GM12878 (cell line): ENCODE data around the gene LPCAT2. TPM values are rescaled to one million over a fixed set of nuclear protein-coding genes. Genes with fewer than 3 reads are reported as not detected.

Experiments used
- ATAC-seq: fragments of 200-7000 bp; cut with Tn5 transposase; 3 replicates; pipeline ENCODE4 v1.9.1; 2020; ENCODE audit warnings: mild to moderate bottlenecking, moderate library complexity
- BruUV-seq: library from RNA; stranded (reverse); fragments of 400-500 nt; replicated peaks from 2 replicates; lab custom pipeline; 2021; lab: Mats Ljungman, UMichigan
- CTCF ChIA-PET: fragments of 300-600 bp; sonication (Branson Sonifier 250); formaldehyde crosslinking; extraction: SDS; loops from one replicate; lab custom pipeline; 2021; ENCODE audit warnings: inconsistent platforms; lab: Yijun Ruan, JAX
- POLR2A ChIA-PET: fragments of 350-600 bp; formaldehyde crosslinking; extraction: SDS; loops from one replicate; lab custom pipeline; 2021; ENCODE audit warnings: inconsistent platforms; lab: Charles Lee
- RAD21 ChIA-PET: fragments of 300-600 bp; sonication (Branson Sonifier 250); formaldehyde crosslinking; loops from one replicate; lab custom pipeline; 2023; ENCODE audit warnings: antibody characterized with exemption; ENCODE audit not compliant: unreplicated experiment; lab: Charles Lee
- SMC1A ChIA-PET: fragments of 300-600 bp; sonication (Branson Sonifier 250); formaldehyde crosslinking; loops from one replicate; lab custom pipeline; 2023; ENCODE audit not compliant: unreplicated experiment, uncharacterized antibody; lab: Charles Lee
- DNase-seq: peaks from one replicate; pipeline ENCODE4 v3.0.0-alpha.2; 2011; ENCODE audit warnings: low read depth, low spot score
- FAIRE-seq: peaks from 3 replicates; lab custom pipeline; 2011; peaks lifted over from hg19 to GRCh38; lab: Jason Lieb, UNC
- H2AFZ ChIP-seq: 2 replicates; pipeline ENCODE4 v1.6.0; 2011; ENCODE audit warnings: low read depth, low read length, control low read depth; ENCODE audit not compliant: control insufficient read depth
- H3K27ac ChIP-seq: 2 replicates; pipeline ENCODE4 v1.5.1; 2011; ENCODE audit warnings: control low read depth; ENCODE audit not compliant: control insufficient read depth, insufficient read depth
- H3K27me3 ChIP-seq, 2 experiments: replicated peaks in 1 of 2; 2 replicates each; pipeline versions ENCODE4 v1.6.0 to v1.6.1; 2011; ENCODE audit warnings: low read length in 1 of 2; ENCODE audit not compliant: control insufficient read depth in 2 of 2, insufficient read depth in 2 of 2
- H3K36me3 ChIP-seq, 2 experiments: 2 replicates each; pipeline ENCODE4 v1.5.1; 2011; ENCODE audit warnings: low read length in 1 of 2; ENCODE audit not compliant: control insufficient read depth in 2 of 2, insufficient read depth in 2 of 2
- H3K4me1 ChIP-seq: 2 replicates; pipeline ENCODE4 v1.6.1; 2011; ENCODE audit warnings: mild to moderate bottlenecking, low read length, moderate library complexity, mixed read lengths; ENCODE audit not compliant: control insufficient read depth, insufficient read depth
- H3K4me2 ChIP-seq: 2 replicates; pipeline ENCODE4 v1.6.0; 2011; ENCODE audit warnings: control low read depth; ENCODE audit not compliant: control insufficient read depth, insufficient read depth
- H3K4me3 ChIP-seq: fragments of 200-600 bp; sonication (generic); 2 replicates; pipeline ENCODE4 v1.5.1; 2016
- H3K79me2 ChIP-seq: 2 replicates; pipeline ENCODE4 v1.6.0; 2011; ENCODE audit warnings: low read length; ENCODE audit not compliant: control insufficient read depth, insufficient read depth
- H3K9ac ChIP-seq: 2 replicates; pipeline ENCODE4 v1.8.0; 2011; ENCODE audit warnings: low read length, control low read depth, mixed read lengths; ENCODE audit not compliant: control insufficient read depth, insufficient read depth
- H3K9me3 ChIP-seq: replicated peaks from 3 replicates; pipeline ENCODE4 v1.5.1; 2011; ENCODE audit warnings: mild to moderate bottlenecking, low read length; ENCODE audit not compliant: control insufficient read depth, insufficient read depth
- H4K20me1 ChIP-seq: 2 replicates; pipeline ENCODE4 v1.6.0; 2011; ENCODE audit not compliant: control insufficient read depth, insufficient read depth
- CREM ChIP-seq: IDR thresholded peaks from 2 replicates; pipeline ENCODE4 v1.6.1; 2014; ENCODE audit warnings: antibody characterized with exemption, low read depth
- CTCF ChIP-seq, 3 experiments: IDR thresholded peaks in 2 of 3; conservative IDR thresholded peaks in 1 of 3; 2 replicates each; pipeline ENCODE4 v1.5.1; 2011; ENCODE audit warnings: low read depth in 3 of 3, low read length in 3 of 3, mild to moderate bottlenecking in 3 of 3, control low read depth in 2 of 3, moderate library complexity in 2 of 3, inconsistent platforms in 1 of 3, mixed read lengths in 1 of 3; ENCODE audit not compliant: control insufficient read depth in 2 of 3, insufficient read depth in 1 of 3; ENCODE audit errors: extremely low read depth in 1 of 3
- CUX1 ChIP-seq: IDR thresholded peaks from 2 replicates; pipeline ENCODE4 v1.6.1; 2012; ENCODE audit warnings: improper control_type of control experiment, low read depth, low read length; ENCODE audit not compliant: insufficient replicate concordance
- DPF2 ChIP-seq: fragments of 450-650 bp; IDR thresholded peaks from 2 replicates; pipeline ENCODE4 v1.6.1; 2017; ENCODE audit warnings: mild to moderate bottlenecking
- PML ChIP-seq: IDR thresholded peaks from 2 replicates; pipeline ENCODE4 v1.6.1; 2012; ENCODE audit warnings: low read length, inconsistent platforms
- WRNIP1 ChIP-seq: IDR thresholded peaks from 2 replicates; pipeline ENCODE4 v1.6.1; 2011; ENCODE audit warnings: low read depth, low read length, improper control_type of control experiment, borderline replicate concordance
- ZNF207 ChIP-seq: fragments of 450-650 bp; IDR thresholded peaks from 2 replicates; pipeline ENCODE4 v1.6.1; 2014; ENCODE audit warnings: antibody characterized with exemption, mild to moderate bottlenecking, borderline replicate concordance
- WGBS: methylation state at CpG from one replicate; pipeline ENCODE4 v1.1.6; 2016; ENCODE audit warnings: low lambda C conversion rate; ENCODE audit not compliant: insufficient replicate concordance, insufficient coverage; ENCODE audit errors: missing lambda C conversion rate; 5-methylcytosine and 5-hydroxymethylcytosine counted together
- in situ Hi-C: fragments of 300-500 bp; cut with MboI; formaldehyde crosslinking; loops from 9 replicates; pipeline ENCODE4 v1.14.3; 2018; ENCODE audit warnings: mixed read lengths
- intact Hi-C: fragments of 100-400 bp; cut with micrococcal nuclease; formaldehyde crosslinking; loops from one replicate; pipeline ENCODE4 v1.14.2; 2022; ENCODE audit not compliant: unreplicated experiment
- polyA plus RNA-seq, 11 experiments: library from polyadenylated mRNA; depleted of rRNA in 4 of 11; unstranded in 6 of 11; stranded (reverse) in 5 of 11; fragments of >200 nt; fragmentation: Nextera tagmentation in 4 of 11; fragmentation: Illumina TruSeq in 1 of 11; extraction: Ambion mirVana in 4 of 11; extraction: Trizol in 1 of 11; gene quantifications; 1 replicate in 1 of 11; 2 replicates in 10 of 11; pipeline versions ENCODE4 v1.2.1 to v1.2.3, GENCODE V29; 2011 to 2016; ENCODE audit warnings: inconsistent platforms in 2 of 11, missing spikeins in 2 of 11, low read depth in 1 of 11
- total RNA-seq, 4 experiments: library from RNA; depleted of rRNA in 3 of 4; stranded (reverse); fragments of >200 nt in 3 of 4; fragmentation: Illumina TruSeq in 1 of 4; extraction: Trizol in 1 of 4; gene quantifications; 2 replicates each; pipeline versions ENCODE4 v1.2.1 to v1.2.3, GENCODE V29; 2013 to 2021

Gene LPCAT2
- total and polyA plus RNA-seq, 10 of the 15 experiments (the other 5 are each of a cell fraction or from before 2014, with no cell fraction given), result 0.01 TPM; not detected in 9

GRCh38 chr16:55501549-55502322 lies 7.1 kb upstream of the LPCAT2 start:
- in situ Hi-C loops (no loop called here), intact Hi-C loops (no loop called here)
- DNase-seq (no peak), FAIRE-seq (no peak), ATAC-seq (no peak)
- TF ChIP-seq PML, result no peak
- TF ChIP-seq DPF2, result no peak
- TF ChIP-seq WRNIP1, result no peak
- 0 out of 6 replicates have a peak, but pooled peaks of 2 of the 3 experiments have one; percentile 4 to 8 for TF ChIP-seq CTCF (IDR thresholded peaks at IDR 0.05 in 2 of 3, conservative IDR thresholded peaks at IDR 0.05 in 1 of 3; ENCODE audit: control insufficient read depth in 2 of 3, extremely low read depth in 1 of 3, insufficient read depth in 1 of 3, low read depth in 3 of 3, low read length in 3 of 3)
- TF ChIP-seq CREM, result no peak
- TF ChIP-seq ZNF207, result no peak
- TF ChIP-seq CUX1, result no peak
- H3K27me3 ChIP-seq, result no peaks in the 10 kb centered on the region
- ChIA-PET RAD21 (no interaction called here), POLR2A (no interaction called here), CTCF (no interaction called here), SMC1A (interaction anchor here (0.7 to 1.2 kb wide), 3 partner anchors 13 to 37 kb away, joined by 3 to 5 read pairs (median 3); no protein-coding TSS in a partner anchor)
- H3K36me3 ChIP-seq, result no peaks in the 10 kb centered on the region
- no TSS peak for BruUV-seq
- no peaks in the 10 kb centered on the region for H4K20me1 ChIP-seq
- H3K9me3 ChIP-seq, result no peaks in the 10 kb centered on the region
- no peak overlapping the region for H3K27ac ChIP-seq
- H3K4me1 ChIP-seq, result no peaks in the 10 kb centered on the region
- no peak overlapping the region for H3K4me2 ChIP-seq
- 37% methylated on average over 9 of the region's 9 CpGs for WGBS
- no peak overlapping the region for H2AFZ ChIP-seq
- no peak overlapping the region for H3K9ac ChIP-seq
- no peak overlapping the region for H3K4me3 ChIP-seq
- H3K79me2 ChIP-seq, result no peaks in the 10 kb centered on the region
